MM.1S (cell line): ENCODE measurements around the gene CLIP4.

Experiments used
- CTCF ChIP-seq: fragments of 300-600 bp; sonication (generic); IDR thresholded peaks from 2 replicates; pipeline ENCODE4 v1.5.1; 2016; ENCODE audit warnings: antibody characterized with exemption, low read length, mixed read lengths
- EZH2 ChIP-seq: fragments of 300-600 bp; sonication (generic); optimal IDR thresholded peaks from 2 replicates; pipeline ENCODE3; 2017; ENCODE audit warnings: low read depth, mild to moderate bottlenecking, antibody characterized with exemption, low read length, mixed read lengths

GRCh38 chr2:29238497-29238896 is 123.3 kb downstream of the CLIP4 start:
- TF ChIP-seq CTCF (peak; percentile 42), EZH2 (no peak)
